GF-D8 (cell line): ENCODE data around the gene KCTD7.
"Not testable (repeated sequence)": the region's sequence is repeated elsewhere in the genome, so short reads cannot be mapped to it uniquely, and the experiment has no call there.

Experiments used
- DNase-seq: peaks from one replicate; lab custom pipeline; 2025; lab: John Stamatoyannopoulos, UW

KCTD7 gene

GRCh38 chr7:66682350-66683093 lies 53.8 kb downstream of the KCTD7 start:
- DNase-seq: no peak

GRCh38 chr7:66683094-66683769 lies 54.6 kb downstream of the KCTD7 start:
- not testable (repeated sequence) for DNase-seq

- DNase-seq: no peak
These were observed 55.1 kb downstream of the KCTD7 start for GRCh38 chr7:66683770-66684123.

- not testable (repeated sequence) for DNase-seq
These were observed 57.0 kb downstream of the KCTD7 start for GRCh38 chr7:66685663-66686062.

- no peak for DNase-seq
These were observed 58.5 kb downstream of the KCTD7 start for GRCh38 chr7:66687186-66687585.

GRCh38 chr7:66687672-66688071 lies 59.0 kb downstream of the KCTD7 start:
- DNase-seq: not testable (repeated sequence)

GRCh38 chr7:66689081-66689480 lies 60.4 kb downstream of the KCTD7 start:
- DNase-seq: no peak

- no peak for DNase-seq
These were observed 64.7 kb downstream of the KCTD7 start for GRCh38 chr7:66693331-66693730.
